ENCODE results near the gene COL19A1.
"Not testable (repeated sequence)": the region's sequence is repeated elsewhere in the genome, so short reads cannot be mapped to it uniquely, and the experiment has no call there.

Gene COL19A1

GRCh38 chr6:69901361-69901760 is 35.0 kb downstream of the COL19A1 start:
- no peak for DNase-seq

- DNase-seq: no peak
Observed at GRCh38 chr6:69907981-69908498, 41.7 kb downstream of the COL19A1 start.

GRCh38 chr6:69913361-69913760 is 47.0 kb downstream of the COL19A1 start:
- no peak for DNase-seq

GRCh38 chr6:69914015-69914485 is 47.7 kb downstream of the COL19A1 start:
- no peak for DNase-seq

- no peak for DNase-seq
Observed at GRCh38 chr6:69915346-69915745, 49.0 kb downstream of the COL19A1 start.

- DNase-seq: no peak
Observed at GRCh38 chr6:69917834-69918233, 51.5 kb downstream of the COL19A1 start.

- no peak for DNase-seq
Observed at GRCh38 chr6:69918813-69919475, 52.6 kb downstream of the COL19A1 start.

GRCh38 chr6:69921066-69921465 is 54.7 kb downstream of the COL19A1 start:
- not testable (repeated sequence) for DNase-seq

- DNase-seq: not testable (repeated sequence)
Observed at GRCh38 chr6:69921611-69922010, 55.3 kb downstream of the COL19A1 start.

GRCh38 chr6:69926745-69927144 is 60.4 kb downstream of the COL19A1 start:
- no peak for DNase-seq

- DNase-seq: no peak
Observed at GRCh38 chr6:69933239-69933638, 66.9 kb downstream of the COL19A1 start.

- DNase-seq: no peak
Observed at GRCh38 chr6:69935079-69935478, 68.7 kb downstream of the COL19A1 start.

GRCh38 chr6:69936674-69937363 is 70.5 kb downstream of the COL19A1 start:
- DNase-seq: no peak

- DNase-seq: no peak
Observed at GRCh38 chr6:69937402-69938136, 71.2 kb downstream of the COL19A1 start.

- no peak for DNase-seq
Observed at GRCh38 chr6:69942485-69942884, 76.1 kb downstream of the COL19A1 start.

GRCh38 chr6:69945192-69945591 is 78.8 kb downstream of the COL19A1 start:
- DNase-seq: no peak

- no peak for DNase-seq
Observed at GRCh38 chr6:69948479-69949114, 82.2 kb downstream of the COL19A1 start.

GRCh38 chr6:69953491-69953890 is 87.1 kb downstream of the COL19A1 start:
- DNase-seq: no peak

- no peak for DNase-seq
Observed at GRCh38 chr6:69954733-69955132, 88.4 kb downstream of the COL19A1 start.

- DNase-seq: no peak
Observed at GRCh38 chr6:69957985-69958559, 91.7 kb downstream of the COL19A1 start.

- no peak for DNase-seq
Observed at GRCh38 chr6:69958978-69959377, 92.6 kb downstream of the COL19A1 start.

- DNase-seq: not testable (repeated sequence)
Observed at GRCh38 chr6:69965974-69966373, 99.6 kb downstream of the COL19A1 start.

GRCh38 chr6:69973138-69973537 is 106.8 kb downstream of the COL19A1 start:
- no peak for DNase-seq

Measured in SHP77 (cell line).